ENCODE data around the gene SP140.
"Not testable (repeated sequence)": the region's sequence is repeated elsewhere in the genome, so short reads cannot be mapped to it uniquely, and the experiment has no call there.

The SP140 gene

GRCh38 chr2:230327418-230328154, 102.0 kb downstream of the SP140 start:
- peak in 1 of 2 donors; percentile 18 for DNase-seq

- DNase-seq, result no peak
Observed at GRCh38 chr2:230328155-230328458, 102.6 kb downstream of the SP140 start.

- no peak for DNase-seq
Observed at GRCh38 chr2:230329946-230330605, 104.5 kb downstream of the SP140 start.

- DNase-seq, result no peak
Observed at GRCh38 chr2:230330725-230331124, 105.2 kb downstream of the SP140 start.

GRCh38 chr2:230335461-230335863, 109.9 kb downstream of the SP140 start:
- no peak for DNase-seq

- no peak for DNase-seq
Observed at GRCh38 chr2:230335864-230336506, 110.4 kb downstream of the SP140 start.

- not testable (repeated sequence) for DNase-seq
Observed at GRCh38 chr2:230341936-230342528, 116.5 kb downstream of the SP140 start.

- not testable (repeated sequence) for DNase-seq
Observed at GRCh38 chr2:230343041-230343624, 117.6 kb downstream of the SP140 start.

GRCh38 chr2:230343747-230344146, 118.2 kb downstream of the SP140 start:
- DNase-seq, result no peak

GRCh38 chr2:230346465-230346864, 120.9 kb downstream of the SP140 start:
- DNase-seq, result no peak

GRCh38 chr2:230346921-230347533, 121.5 kb downstream of the SP140 start:
- DNase-seq, result no peak

GRCh38 chr2:230347659-230348305, 122.2 kb downstream of the SP140 start:
- peak in 1 of 2 donors; percentile 20 for DNase-seq

GRCh38 chr2:230348787-230349186, 123.3 kb downstream of the SP140 start:
- DNase-seq, result no peak

- DNase-seq, result no peak
Observed at GRCh38 chr2:230356084-230356483, 130.5 kb downstream of the SP140 start.

GRCh38 chr2:230358305-230358704, 132.8 kb downstream of the SP140 start:
- no peak for DNase-seq

GRCh38 chr2:230360028-230360427, 134.5 kb downstream of the SP140 start:
- no peak for DNase-seq

- DNase-seq, result no peak
Observed at GRCh38 chr2:230362030-230362691, 136.6 kb downstream of the SP140 start.

Measured in CD4-positive, alpha-beta T cell treated with Interleukin-1 beta for 1 hour (primary cell).